ENCODE results near the gene MPV17L.

DNA sequence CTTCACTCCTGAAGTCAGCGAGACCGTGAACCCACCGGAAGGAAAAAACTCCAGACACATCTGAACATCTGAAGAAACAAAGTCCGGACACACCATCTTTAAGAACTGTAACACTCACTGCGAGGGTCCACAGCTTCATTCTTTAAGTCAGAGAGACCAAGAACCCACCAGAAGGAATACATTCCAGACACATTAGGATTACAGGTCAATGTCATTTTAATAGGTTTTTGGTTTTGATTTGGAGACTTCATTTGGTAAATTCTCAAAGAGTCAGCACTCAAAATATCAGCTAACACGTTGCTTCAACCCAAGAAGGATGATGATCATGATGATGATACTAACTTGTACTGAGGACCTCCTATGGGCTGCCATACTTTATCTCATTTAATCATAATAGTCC, 31.2 kb downstream of the MPV17L start:
- TF ChIP-seq CTCF (IDR thresholded peaks at IDR 0.05; ENCODE audit: low read depth, low read length) (no peak), EZH2phosphoT487 (IDR thresholded peaks at IDR 0.05; ENCODE audit: low read depth) (no peak)
